Stimulated activated CD8-positive, alpha-beta memory T cell treated with anti-CD3 and anti-CD28 coated beads, Interleukin-12 subunit alpha, Interleukin-12 subunit beta, amount 100 ng/mL, for 1 hour (primary cell): Measurements from ENCODE around the gene LSMEM2.

Source experiments
- DNase-seq: peaks from one replicate; pipeline ENCODE4 v3.0.0-alpha.2; 2020; ENCODE audit warnings: low read depth

Gene LSMEM2

DNA sequence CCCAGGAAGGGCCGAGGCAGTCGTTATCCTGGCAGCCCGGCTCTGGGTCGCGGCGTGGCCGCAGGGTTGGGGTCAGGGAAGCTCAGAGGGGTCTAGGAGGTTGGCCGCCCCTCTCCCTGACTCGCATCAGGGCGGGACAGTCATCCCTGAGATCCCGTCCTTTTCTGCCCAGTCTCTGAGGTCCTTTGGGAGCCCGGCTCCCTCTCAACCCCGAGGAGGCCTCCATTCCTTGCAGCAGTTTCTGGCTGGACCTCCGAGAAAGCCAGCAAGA is 43.2 kb downstream of the LSMEM2 start:
- DNase-seq, result no peak

DNA sequence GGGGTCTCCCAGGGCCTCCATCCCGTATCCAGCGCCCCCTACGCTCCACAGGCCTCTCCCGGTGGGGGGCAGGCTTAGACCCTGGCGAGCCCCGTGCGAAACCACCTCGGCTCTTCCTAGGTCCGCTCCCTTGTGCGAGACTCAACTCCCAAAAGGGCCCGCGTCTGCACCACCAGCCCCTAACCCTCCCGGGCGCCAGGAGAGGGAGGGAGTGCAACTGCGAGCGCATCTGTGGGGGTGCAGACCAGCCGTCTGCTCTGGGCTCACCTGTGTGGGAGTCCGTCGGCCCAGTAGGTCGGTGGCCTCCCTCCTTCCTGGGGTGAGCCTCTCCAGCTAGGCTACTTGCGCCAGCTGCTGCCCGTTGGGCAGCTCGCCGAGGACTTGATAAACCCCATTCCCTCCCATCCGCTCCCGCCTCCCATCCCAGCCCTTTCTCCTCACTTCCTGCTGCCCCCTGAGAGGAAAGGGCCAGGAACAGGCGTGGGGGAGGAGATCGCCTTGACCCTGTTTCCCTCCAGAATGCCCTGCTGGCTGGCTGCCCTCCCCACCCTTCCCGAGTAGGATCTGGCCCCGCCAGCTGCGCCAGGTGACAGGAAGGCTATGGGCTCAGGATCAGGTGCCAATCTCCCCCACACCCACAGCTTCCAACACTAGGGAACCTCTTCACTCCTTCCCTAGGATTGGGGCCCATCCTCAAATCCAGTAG is 43.7 kb downstream of the LSMEM2 start, which contains the start of gene HYAL2:
HYAL2 (minus strand) TSS at position 360 of the 706 bp plus-strand sequence. CDS start 2,256 bp downstream, outside the sequence.
- no peak for DNase-seq

DNA sequence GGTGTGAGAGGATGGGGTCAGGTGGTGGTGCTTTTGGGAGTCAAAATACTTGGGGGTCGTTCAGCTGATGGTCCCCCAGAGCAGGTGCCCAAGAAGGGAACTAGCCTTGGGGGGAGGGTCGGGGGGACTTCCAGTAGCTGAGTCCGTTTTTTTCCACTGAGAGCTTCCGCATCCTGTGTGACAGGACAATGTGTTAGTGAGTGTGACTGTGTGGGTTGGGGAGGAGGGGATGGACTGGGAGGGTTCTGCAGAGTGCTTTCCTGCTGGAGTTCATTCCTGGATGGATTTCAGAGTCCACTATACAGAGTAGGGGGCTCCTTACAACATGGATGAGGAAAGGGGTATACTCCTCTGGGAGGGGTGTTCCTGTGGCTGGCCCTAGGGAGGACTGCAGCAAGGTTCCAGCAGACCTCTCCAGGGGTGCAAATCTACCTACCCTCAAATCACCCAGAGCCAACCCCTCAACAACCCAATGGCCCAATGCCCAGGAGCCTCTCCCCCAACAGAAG is 44.3 kb downstream of the LSMEM2 start:
- no peak for DNase-seq

DNA sequence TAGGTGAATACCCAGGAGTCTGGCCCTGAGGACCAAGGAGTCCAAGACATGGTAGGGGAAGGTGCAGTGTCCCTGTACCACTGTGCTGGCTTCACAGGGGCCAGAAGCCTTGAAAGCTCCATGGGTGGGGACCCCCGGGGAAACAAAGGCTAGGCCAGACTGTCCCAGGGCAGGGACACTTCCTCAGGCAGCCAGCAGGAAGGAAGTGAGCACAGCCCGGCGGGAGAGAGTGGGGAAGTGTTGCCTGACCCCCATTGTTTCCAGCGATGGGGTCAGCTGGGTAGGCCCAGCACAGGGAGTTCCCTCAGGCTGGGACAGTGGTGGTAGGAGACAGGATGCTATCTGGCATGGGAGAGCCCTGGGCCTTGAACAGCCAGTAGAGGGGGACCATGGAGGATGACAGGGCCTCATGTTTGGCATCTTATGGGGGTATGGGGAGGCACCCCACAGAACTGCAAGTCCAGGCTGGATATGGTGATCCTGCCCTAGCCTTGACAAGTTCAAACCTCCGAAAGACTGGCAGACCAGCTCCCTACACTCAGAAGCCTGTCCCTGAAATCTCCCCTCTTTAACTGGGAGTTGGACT is 44.8 kb downstream of the LSMEM2 start:
- no peak for DNase-seq

DNA sequence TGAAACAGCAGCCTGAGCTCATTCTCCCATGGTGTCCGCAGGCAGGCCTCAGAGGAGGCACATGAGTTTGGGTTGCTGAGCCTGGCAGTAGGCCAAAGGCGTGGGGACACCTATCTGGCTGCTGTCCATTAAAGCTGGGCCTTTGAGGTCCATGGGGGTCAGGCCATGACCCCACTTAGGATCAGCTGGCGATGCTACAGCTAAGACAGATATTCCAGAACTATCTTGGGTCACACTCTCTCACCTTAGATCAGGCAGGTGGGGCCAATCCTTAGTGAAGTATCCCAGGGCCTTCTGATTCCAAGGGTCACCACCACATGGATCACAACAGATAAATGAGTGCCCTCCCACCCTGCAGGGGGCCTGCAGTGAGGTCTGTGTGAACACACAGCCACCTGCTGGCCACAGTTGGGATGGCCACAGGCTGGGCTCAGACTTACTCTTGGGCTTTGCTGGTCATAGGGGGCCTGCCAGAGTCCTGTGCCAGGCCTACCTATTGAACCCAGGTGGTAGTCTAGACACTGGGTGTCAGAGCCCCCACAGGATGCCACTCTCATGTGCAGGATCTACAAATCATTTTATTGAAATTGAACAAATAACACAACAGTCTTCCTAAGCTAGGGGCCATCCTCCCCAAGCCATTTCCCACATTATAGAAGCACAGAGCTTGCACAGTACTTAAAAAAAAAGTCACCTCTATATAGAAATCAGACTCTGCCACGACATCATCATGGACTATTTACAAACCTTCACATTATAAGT is 45.6 kb downstream of the LSMEM2 start:
- DNase-seq, result peak; percentile 30

DNA sequence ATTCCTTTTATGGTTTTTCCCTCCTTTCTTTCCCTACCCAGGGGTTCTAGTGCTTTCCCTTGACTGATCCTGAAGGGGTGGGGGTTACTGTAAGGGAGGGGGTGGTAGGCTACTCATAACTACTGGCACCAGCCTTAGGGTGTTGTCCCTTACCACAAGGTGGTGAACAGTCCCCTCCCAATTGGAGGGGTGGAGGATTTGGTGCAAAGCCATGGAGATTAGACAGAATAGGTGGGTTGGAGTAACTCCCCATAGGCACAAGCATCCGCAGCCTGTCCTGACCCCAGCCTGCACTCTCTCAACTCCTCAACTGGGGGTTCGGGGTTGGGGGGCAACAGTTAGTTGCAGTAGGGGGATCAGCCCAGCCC is 46.2 kb downstream of the LSMEM2 start:
- no peak for DNase-seq

DNA sequence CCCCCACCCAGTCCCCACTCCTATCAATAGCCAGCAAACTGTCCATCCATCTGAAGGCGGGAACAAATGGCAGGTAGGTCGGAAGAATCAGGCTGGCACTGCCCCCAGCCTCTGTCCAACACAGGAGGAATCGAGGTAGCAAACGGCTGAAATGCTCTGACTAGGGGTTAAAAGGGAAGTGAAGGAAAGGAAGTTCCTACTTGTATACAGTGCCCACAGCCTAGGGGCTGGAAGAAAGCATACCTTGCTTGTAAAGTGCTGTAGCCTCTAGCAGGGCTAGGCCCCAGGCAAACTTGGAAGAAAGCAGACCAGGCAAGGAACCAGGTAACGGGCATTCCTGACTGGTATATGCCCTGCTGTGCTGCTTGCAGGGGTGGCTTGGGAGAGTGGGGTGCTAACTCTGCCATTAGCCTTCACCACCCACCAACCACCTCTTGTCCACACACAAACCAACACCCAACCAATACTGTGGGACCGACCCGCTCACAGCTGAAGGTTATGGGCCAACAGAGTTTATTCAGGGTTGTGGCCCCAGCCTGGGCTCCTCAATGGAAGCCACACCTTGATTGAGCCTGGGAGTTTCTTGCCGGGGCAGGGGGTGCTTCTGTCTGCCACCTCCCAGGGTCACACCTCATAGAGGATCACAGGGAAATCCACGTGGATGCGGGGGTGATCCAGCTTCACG is 46.8 kb downstream of the LSMEM2 start:
- no peak for DNase-seq

DNA sequence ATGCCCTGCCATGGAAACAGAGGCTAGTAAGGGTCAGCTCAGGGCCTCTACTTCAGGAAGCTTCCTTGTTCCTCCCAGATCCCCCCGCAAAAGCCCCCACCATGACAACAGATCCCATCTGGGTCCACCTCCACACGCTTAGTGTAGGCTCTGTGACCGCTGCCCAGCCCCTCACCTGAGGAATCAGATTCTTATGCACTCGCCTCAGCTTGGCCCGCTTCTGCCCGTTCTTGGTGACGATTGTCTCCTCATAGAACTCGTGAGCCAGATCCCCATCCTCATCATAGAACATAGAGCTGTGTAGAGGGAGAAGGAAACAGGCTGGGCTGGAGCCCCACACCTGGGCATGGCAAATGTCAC is 47.3 kb downstream of the LSMEM2 start:
- DNase-seq, result no peak

DNA sequence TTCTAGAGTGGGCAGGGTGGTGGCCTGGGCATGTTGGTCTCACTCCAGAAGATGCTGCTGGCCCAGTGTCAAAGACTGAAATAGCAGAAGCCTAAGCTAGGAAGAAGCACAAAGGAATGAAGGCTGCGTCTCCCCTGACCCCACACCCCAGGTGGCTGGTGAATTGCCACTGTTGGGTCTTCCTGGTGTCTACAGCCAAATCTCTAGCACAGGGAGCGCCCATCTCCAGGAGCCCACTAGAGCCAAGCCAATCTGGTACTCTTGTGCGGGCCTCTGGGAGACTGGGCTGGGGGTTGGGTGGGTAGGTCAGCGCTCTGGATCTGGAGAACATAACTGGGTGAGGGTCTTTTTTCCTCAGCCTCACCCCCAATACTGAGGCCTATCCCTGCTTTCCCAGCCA is 48.2 kb downstream of the LSMEM2 start:
- DNase-seq, result no peak

DNA sequence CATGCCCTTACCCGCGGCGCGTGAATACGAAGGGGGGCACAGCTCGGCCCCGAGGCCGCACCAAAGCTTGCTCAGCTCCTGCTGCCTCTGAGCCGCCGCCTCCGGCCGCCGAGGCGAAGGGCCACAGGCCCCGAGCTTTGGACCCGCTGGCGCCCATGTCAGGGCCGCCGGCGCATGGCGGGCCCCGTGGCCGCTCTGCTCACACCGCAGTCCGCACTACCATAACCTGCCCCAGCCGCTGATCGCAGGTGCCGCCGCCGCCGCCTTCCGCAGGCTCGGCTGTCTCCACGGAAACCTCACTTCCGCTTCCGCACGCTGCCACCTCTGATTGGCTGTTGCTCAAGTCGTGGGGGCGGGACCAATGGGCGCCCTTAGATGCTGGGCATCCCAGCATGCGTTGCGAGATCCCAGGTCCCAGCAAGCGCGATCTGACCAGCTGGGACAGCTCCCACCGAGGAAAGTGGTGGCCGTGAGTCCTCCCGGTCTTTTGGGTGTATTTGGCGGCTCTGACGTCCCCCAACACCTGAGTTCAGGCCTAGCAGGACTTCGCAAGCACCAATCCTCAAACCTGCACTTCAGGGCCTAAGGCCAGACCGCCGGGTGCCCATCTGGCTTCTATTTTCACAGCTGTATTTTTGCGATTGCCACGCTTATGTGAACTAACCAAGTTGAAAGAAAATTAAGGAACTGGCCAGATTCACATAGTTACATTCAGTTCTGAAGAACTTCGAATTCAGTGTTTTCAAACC is 49.2 kb downstream of the LSMEM2 start, which contains the start of gene TUSC2:
TUSC2 (minus strand) TSS at position 281 of the 749 bp plus-strand sequence; CDS start at position 157, 124 bp downstream.
- DNase-seq, result peak; percentile 90

DNA sequence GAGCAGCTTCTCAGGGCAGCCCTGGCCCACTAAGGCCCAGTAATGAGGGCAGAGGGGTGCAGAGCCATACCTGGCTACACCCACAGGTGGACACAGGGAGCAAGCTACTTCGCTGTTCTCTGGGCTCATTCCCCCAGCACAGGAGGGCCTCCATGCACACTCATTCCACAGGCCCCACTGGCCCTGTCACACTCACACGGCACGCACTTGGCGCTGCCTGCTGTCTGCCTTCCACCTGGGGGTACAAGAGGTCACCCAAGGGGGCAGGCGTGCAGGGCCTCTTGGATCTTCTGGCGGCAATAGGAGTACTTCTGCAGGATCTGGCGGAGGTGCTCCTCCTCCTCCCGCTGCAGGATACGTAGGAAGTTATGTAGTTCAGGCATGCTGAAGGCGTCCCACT is 51.4 kb downstream of the LSMEM2 start:
- no peak for DNase-seq

DNA sequence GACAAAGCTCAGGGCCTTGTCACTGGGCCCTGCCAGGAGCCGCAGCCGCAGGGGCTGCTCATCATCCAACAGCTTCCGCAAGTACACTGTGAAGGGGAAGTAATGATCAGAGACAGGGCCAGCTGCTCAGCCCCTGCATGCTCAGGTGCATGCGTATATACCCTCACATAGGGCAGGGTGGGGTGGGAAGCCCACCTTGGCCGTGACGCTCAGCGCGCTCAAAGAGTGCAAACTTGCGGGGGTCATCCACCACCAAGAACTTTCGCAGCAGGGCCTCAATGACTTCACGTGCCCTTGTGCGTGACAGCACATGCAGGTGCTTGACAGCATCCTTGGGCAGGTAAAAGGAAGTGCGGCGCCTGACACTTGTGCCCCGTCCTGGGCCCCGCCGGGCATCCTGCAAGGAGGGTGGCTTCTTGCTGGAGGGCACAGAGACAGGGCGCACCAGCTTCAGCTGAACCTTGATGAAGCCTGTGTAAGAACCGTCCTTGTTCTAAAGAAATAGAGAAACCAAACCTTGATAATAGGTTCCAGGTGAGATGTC is 52.5 kb downstream of the LSMEM2 start:
- no peak for DNase-seq

DNA sequence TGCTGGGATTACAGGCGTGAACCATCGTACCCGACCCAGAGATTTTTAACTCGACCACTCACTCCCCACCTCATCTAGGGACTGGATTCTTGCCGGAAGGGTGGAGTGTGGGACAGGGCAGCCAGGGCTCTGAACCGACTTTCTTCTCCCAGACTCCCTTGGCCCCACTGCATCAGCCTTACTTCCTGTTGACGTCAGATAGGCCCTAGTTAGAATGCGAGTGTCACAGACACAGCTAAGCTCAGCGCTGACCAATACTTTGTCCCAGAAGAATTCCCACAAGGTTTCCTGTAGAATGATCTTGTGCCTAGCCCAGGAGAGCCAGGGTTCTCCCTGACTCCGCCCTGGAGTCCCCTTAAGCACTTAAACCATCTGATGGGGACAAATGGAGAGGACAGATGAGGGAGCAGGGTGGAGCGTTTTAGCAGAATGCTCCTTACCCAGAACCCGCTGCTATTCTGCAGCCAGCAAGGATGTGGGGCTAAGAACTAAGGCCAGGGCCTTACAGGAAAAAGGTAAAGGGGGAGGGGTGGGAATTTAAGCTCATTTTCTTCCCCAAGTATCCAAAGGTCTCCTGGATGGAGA is 54.9 kb downstream of the LSMEM2 start:
- no peak for DNase-seq

DNA sequence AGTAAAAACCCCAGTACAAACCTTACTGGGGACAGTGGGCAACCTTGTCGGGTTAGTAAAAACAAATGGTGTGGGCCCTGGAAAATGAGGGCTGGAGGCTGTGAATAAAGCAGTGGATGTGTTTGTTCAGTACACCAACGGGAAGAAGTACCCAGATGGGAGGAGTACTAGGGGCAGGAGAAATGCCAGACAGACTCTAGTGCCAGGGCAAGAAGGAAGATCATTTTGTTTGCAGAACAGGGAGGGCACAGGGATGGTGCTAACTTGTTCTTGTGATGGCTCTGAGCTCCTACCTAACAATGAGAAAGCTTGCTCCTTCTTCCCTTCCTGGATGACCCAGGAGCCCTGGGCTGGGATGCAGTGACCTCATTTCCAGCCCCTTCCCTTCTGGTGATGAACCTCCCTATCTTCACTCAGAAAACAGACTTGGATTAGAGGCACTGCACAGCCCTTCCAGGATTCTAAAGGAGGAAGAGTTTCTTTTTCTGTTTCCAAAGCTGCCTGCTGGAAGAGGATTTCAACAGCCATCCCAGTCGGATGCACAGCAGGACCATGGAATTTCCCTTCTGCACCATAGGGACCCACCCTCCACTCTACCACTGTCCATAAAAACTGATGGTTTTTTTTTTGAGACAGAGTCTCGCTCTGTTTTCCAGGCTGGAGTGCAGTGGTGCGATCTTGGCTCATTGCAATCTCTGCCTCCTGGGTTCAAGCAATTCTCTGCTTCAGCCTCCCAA is 55.6 kb downstream of the LSMEM2 start:
- DNase-seq, result no peak

DNA sequence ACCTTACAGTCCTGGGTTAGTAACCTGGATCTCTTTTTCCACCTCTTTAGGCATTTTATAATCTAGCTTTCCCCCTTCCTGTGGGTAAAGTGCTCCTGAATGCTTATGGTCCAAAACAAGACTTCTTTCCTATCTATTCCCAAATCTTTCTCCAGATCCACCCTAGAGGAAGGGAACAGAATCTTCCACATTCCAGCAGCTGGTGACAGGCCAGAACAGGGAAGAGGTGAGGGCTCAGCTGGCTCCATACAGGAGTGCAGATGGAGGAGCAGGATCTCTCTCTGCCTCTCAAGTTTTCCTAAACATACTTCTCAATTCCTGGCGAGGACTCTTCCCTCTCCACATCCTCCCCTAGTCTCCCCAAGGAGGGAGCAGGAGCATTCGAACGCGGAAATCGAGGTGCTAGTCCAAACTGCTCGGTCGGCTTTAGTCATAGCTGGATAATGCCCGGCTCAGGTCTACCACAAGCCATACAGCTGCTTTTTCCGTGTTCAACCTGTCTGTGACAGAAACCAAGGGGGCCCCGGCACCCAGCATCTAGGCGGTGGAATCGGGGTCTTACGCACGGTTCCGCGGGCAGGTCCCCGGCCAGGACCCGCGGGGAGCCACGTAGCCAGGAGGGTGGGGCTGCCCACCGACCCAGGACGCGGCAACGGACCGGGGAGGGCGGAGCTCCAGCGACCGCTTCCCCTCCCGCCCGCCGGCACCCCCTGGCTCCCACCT is 57.7 kb downstream of the LSMEM2 start:
- DNase-seq, result no peak

DNA sequence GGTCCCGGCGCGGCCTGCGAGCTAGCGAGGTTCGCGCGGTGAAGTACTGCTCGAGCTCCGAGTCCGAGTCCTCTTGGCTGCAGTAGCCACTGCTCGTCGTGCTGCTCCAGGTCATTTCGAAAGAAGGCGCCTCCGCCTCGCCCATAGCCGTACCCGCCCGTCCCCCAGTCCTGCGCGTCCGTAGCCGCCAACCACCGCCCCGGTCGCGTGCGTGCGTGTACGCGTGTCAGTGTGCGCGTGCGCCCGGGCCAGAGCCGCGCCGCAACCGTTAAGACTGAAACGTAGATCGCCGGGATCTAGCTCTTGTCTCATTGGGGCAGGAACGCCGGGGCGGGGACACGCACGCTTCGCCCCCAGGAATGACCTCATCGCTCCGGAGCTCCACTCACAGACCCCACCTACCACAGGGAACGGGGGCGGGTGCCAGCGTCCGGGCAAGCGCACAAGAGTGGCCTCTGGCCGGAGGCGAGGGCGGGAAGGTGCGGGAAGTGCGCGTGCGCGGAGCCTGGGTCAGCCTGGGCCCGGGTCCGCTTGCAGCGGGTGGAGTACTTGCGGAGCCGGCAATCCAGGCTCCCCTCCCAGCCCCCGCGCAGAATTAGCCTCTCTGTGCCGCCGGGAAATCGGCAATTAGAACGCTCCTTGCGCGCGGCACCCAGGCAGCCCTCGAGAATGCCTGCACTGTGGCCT is 58.4 kb downstream of the LSMEM2 start:
- peak; percentile 82 for DNase-seq
